LNCaP clone FGC (cell line): Measurements from ENCODE around the gene ZACN.

Experiments
- DNase-seq: peaks from one replicate; pipeline ENCODE4 v3.0.0-alpha.2; 2011; ENCODE audit warnings: low read depth
- H3K4me3 ChIP-seq: 2 replicates; pipeline ENCODE4 v1.5.1; 2011; ENCODE audit warnings: mild to moderate bottlenecking, low read depth, low read length, control low read depth
- TF ChIP-seq, protein P1 (sequence below): IDR thresholded peaks from 2 replicates; pipeline ENCODE4 v1.5.1; 2012; ENCODE audit warnings: mild to moderate bottlenecking; ENCODE audit not compliant: control insufficient read depth, insufficient read depth; ENCODE audit errors: extremely low read depth

The ZACN gene

DNA sequence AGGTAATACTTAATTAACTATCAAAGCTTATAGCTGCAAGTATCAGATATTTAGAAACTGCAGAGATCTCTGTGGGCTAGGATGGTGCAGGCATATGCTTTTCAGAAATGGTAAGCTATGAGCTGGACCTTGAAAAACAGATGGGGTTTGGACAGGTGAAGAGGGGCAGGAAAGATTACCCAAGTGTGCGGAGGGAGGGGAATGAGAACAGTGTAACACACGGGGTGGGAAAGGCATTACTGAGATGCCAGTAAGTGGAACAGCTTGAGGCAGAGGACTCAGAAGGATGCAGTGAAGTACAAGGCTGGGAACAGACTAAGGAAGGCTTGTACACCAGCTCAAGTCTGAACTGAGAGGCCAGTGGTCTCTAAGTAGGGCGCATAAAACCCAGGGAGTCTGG is 29.7 kb upstream of the ZACN start:
- no peak for DNase-seq
- H3K4me3 ChIP-seq = no peak overlapping the region
- TF ChIP-seq, protein P1, sequence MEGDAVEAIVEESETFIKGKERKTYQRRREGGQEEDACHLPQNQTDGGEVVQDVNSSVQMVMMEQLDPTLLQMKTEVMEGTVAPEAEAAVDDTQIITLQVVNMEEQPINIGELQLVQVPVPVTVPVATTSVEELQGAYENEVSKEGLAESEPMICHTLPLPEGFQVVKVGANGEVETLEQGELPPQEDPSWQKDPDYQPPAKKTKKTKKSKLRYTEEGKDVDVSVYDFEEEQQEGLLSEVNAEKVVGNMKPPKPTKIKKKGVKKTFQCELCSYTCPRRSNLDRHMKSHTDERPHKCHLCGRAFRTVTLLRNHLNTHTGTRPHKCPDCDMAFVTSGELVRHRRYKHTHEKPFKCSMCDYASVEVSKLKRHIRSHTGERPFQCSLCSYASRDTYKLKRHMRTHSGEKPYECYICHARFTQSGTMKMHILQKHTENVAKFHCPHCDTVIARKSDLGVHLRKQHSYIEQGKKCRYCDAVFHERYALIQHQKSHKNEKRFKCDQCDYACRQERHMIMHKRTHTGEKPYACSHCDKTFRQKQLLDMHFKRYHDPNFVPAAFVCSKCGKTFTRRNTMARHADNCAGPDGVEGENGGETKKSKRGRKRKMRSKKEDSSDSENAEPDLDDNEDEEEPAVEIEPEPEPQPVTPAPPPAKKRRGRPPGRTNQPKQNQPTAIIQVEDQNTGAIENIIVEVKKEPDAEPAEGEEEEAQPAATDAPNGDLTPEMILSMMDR = no peak

DNA sequence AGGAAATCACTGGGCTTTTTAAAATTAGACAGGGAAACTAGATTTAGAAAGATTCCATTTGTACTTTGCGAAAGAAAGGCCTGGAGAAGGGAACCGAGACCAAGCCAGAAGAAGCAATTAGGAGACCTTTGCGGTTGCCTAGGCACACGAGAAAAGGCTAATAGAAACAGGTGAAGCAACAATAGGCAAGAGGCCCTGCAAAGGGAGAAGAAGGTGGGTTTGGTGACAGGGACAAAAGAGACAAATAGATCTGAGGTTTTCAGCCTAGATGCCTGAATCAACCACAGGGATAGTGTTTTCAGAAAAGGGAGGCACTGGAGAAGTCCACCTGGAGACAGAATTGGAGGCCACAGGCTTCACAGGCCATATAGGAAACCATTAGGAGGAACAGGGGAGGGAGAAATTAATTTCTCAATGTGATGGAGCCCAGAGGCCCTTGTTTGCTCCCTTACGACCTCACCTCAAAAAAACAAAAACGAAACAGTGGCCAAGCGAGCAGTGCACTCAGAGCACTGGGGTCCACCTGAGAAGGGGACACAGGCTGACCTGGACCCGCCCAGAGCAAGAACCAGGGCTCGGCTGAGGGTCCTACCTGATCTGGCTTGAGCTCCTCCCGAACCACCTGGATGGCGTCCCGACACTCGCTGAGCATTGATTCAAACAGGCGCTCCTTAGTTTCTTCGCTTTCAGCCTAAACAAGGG is 29.0 kb upstream of the ZACN start:
- H3K4me3 ChIP-seq = no peak overlapping the region
- TF ChIP-seq, protein P1 = no peak
- no peak for DNase-seq

DNA sequence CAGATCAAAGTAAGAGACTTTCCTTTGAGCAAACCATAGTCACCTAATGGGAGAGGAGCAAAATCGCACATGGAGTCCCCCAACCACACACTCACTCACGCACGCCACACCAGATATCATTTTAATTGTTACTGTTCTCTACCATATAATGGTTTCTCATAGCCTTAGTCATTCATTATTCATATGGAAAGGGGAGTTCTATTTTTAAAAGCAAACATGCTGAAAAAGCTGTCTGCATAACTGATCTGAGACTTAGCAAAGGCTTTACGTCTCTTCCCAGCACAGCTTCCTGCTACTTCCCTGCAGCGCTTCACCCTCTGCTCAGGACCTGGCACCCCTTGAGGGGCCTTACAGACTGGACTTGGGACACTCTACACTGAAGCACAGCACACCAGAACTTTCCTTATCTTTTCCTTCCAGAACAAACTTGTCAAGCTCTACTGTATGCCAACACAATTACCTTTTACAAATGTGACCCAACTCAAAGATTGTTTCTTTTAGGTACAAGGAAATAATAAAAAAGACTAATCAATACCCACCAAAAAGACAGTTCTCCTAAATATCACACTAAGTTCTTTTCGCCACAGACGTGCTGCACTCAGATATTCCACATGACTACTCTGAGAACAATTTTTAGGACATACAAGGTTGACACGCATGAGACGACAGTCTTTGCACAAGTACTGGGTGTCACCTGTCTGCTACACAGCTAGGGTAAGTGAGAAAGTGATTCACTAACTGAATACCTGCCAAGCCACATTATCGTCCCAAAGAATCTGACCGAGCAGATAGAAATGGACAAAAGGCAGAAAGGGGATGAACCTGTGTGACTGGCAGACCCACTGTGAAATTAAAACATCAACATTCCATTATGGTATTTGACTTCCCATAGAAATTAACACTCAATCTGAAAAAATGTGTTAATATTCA is 28.2 kb upstream of the ZACN start:
- peak; percentile 74 for DNase-seq
- TF ChIP-seq, protein P1 = no peak
- H3K4me3 ChIP-seq = peak overlapping the region; percentile 0

DNA sequence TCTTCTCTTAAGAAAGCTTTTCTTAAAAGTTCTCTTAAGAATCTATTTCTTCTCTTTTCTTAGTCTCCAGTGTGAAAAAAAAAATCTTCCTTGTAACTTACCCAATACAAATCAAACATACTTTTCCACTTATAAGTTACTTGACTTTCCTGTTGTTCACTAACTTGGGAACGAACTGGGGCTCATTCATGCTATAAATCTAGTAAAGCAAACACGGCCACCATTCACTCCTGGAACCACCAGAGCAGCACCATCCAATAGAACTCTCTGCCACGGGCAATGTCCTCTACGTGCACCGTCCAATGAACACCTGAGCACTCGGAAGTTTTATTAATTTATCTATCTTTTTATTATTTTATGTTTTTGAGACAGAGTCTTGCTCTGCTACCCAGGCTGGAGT is 27.4 kb upstream of the ZACN start:
- TF ChIP-seq, protein P1 = no peak
- H3K4me3 ChIP-seq = peak overlapping the region; percentile 0; the same call in 1 of the 2 replicates
- peak; percentile 56 for DNase-seq

DNA sequence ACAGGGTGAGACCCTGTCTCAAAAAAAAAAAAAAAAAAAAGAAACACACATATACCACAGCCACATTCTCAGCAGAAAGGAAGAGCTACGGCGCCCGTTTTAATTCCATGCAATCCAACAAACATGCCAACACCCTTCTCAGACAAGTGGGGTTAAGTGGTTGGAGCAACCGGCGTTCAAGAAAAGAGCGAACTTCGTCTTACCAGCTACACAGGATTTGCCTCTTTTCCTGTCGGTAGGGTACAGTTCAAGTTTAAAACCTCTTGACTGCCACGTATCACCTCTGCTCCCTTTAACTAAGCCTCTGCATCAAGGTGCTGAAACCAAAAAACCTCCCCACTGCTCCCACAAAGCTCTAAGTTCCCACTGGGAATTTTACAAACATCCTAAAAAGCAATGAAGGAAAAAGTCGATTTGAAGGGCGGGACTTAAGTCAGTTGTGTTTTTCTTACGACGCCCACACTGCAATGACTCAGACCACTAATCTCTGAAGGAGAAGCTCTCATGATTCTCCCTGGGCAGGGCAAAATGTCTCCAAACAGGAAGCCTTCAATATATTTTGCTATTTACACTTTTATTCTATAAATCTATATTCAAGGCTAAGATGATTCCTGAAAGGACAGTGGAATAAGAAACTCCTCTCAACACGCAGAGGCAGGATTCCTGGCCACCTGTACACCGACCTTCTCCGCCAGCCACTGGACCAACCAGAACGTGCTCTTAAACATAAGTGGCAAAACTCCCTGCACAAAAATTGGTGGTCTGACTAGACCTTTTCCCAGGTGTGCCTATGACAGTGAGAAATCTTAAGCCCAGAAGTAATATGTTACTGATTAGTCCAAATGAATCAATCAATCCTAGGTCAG is 25.5 kb upstream of the ZACN start:
- no peak for DNase-seq
- no peak overlapping the region for H3K4me3 ChIP-seq
- TF ChIP-seq, protein P1 = no peak

DNA sequence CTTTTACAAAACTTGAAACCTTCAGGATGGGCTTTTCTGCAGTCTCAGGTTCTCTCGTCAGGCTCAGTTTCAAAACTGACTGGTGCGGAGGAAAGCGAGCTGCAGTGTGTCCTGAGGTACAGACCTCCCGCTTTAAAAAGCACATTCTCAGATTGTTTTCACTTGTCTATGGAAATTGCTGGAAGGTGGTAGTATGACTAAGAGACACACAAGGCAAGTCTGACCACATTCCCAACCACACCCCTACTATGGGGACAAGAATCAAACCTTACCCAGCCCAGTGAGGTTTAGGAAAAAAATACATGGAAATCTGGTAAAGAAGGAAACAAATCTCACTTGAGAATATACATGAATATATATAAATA is 24.9 kb upstream of the ZACN start:
- H3K4me3 ChIP-seq = no peak overlapping the region
- DNase-seq = no peak

More for the DNA sequence above, 24.9 kb upstream of the ZACN start:
- TF ChIP-seq, protein P1 = no peak
